ENCODE results near the gene RNF6.

DNA sequence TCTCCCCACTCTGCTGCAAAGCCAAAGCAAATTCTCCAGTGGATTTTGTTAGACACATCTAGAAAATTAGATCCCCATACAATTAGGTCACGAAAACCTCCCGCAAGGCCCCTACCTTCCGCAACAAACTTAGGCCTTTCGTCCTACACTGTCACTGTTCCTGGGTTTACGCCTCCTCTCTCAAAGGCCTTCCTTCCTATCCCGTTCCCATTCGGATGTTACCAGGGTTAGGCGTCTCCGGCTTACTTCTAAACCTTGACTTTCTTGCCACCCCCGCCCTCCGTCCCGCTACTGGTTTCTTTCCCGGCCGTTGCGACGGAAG lies 754 bp downstream of the RNF6 start:
- TF ChIP-seq, protein P1, sequence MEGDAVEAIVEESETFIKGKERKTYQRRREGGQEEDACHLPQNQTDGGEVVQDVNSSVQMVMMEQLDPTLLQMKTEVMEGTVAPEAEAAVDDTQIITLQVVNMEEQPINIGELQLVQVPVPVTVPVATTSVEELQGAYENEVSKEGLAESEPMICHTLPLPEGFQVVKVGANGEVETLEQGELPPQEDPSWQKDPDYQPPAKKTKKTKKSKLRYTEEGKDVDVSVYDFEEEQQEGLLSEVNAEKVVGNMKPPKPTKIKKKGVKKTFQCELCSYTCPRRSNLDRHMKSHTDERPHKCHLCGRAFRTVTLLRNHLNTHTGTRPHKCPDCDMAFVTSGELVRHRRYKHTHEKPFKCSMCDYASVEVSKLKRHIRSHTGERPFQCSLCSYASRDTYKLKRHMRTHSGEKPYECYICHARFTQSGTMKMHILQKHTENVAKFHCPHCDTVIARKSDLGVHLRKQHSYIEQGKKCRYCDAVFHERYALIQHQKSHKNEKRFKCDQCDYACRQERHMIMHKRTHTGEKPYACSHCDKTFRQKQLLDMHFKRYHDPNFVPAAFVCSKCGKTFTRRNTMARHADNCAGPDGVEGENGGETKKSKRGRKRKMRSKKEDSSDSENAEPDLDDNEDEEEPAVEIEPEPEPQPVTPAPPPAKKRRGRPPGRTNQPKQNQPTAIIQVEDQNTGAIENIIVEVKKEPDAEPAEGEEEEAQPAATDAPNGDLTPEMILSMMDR (IDR thresholded peaks at IDR 0.05), result no peak
- TF ChIP-seq, protein P2, sequence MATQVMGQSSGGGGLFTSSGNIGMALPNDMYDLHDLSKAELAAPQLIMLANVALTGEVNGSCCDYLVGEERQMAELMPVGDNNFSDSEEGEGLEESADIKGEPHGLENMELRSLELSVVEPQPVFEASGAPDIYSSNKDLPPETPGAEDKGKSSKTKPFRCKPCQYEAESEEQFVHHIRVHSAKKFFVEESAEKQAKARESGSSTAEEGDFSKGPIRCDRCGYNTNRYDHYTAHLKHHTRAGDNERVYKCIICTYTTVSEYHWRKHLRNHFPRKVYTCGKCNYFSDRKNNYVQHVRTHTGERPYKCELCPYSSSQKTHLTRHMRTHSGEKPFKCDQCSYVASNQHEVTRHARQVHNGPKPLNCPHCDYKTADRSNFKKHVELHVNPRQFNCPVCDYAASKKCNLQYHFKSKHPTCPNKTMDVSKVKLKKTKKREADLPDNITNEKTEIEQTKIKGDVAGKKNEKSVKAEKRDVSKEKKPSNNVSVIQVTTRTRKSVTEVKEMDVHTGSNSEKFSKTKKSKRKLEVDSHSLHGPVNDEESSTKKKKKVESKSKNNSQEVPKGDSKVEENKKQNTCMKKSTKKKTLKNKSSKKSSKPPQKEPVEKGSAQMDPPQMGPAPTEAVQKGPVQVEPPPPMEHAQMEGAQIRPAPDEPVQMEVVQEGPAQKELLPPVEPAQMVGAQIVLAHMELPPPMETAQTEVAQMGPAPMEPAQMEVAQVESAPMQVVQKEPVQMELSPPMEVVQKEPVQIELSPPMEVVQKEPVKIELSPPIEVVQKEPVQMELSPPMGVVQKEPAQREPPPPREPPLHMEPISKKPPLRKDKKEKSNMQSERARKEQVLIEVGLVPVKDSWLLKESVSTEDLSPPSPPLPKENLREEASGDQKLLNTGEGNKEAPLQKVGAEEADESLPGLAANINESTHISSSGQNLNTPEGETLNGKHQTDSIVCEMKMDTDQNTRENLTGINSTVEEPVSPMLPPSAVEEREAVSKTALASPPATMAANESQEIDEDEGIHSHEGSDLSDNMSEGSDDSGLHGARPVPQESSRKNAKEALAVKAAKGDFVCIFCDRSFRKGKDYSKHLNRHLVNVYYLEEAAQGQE (IDR thresholded peaks at IDR 0.05; ENCODE audit: low read depth, low read length), result no peak
- TF ChIP-seq, protein P3, sequence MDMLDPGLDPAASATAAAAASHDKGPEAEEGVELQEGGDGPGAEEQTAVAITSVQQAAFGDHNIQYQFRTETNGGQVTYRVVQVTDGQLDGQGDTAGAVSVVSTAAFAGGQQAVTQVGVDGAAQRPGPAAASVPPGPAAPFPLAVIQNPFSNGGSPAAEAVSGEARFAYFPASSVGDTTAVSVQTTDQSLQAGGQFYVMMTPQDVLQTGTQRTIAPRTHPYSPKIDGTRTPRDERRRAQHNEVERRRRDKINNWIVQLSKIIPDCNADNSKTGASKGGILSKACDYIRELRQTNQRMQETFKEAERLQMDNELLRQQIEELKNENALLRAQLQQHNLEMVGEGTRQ (IDR thresholded peaks at IDR 0.05; ENCODE audit: borderline replicate concordance, low read depth, low read length), result no peak
- no peak for TF ChIP-seq TCF12 (IDR thresholded peaks at IDR 0.05)
- TF ChIP-seq RCOR1 (IDR thresholded peaks at IDR 0.05; ENCODE audit: low read length), result no peak
- TF ChIP-seq, protein P4, sequence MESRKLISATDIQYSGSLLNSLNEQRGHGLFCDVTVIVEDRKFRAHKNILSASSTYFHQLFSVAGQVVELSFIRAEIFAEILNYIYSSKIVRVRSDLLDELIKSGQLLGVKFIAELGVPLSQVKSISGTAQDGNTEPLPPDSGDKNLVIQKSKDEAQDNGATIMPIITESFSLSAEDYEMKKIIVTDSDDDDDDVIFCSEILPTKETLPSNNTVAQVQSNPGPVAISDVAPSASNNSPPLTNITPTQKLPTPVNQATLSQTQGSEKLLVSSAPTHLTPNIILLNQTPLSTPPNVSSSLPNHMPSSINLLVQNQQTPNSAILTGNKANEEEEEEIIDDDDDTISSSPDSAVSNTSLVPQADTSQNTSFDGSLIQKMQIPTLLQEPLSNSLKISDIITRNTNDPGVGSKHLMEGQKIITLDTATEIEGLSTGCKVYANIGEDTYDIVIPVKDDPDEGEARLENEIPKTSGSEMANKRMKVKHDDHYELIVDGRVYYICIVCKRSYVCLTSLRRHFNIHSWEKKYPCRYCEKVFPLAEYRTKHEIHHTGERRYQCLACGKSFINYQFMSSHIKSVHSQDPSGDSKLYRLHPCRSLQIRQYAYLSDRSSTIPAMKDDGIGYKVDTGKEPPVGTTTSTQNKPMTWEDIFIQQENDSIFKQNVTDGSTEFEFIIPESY (IDR thresholded peaks at IDR 0.05; ENCODE audit: borderline replicate concordance, low read depth), result no peak
- TF ChIP-seq GABPA (IDR thresholded peaks at IDR 0.05; ENCODE audit: low read depth), result no peak
- TF ChIP-seq YY1 (IDR thresholded peaks at IDR 0.05; ENCODE audit: low read depth), result no peak
- no peak for TF ChIP-seq RFX5 (IDR thresholded peaks at IDR 0.05; ENCODE audit: low read length)
